Keratinocyte (primary cell): ENCODE results near the gene TDRD6.

Source experiments
- CTCF ChIP-seq, 3 experiments: IDR thresholded peaks in 1 of 3; conservative IDR thresholded peaks in 1 of 3; optimal IDR thresholded peaks in 1 of 3; 2 replicates in 2 of 3; 3 replicates in 1 of 3; pipeline versions ENCODE3 to v1.5.1; 2011; ENCODE audit warnings: low read length in 3 of 3, mild to moderate bottlenecking in 3 of 3, moderate library complexity in 2 of 3, control low read depth in 1 of 3, inconsistent platforms in 1 of 3; ENCODE audit not compliant: insufficient read depth in 2 of 3; ENCODE audit errors: extremely low read depth in 1 of 3
- EZH2 ChIP-seq: IDR thresholded peaks from one replicate; pipeline ENCODE4 v1.6.1; 2012; ENCODE audit warnings: inconsistent platforms, mild to moderate bottlenecking, low read length, moderate library complexity

- TF ChIP-seq CTCF (optimal IDR thresholded peaks at IDR 0.05 in 1 of 3, IDR thresholded peaks at IDR 0.05 in 1 of 3, conservative IDR thresholded peaks at IDR 0.05 in 1 of 3; ENCODE audit: extremely low read depth in 1 of 3, insufficient read depth in 2 of 3, low read length in 3 of 3) = no peak
- no peak for TF ChIP-seq EZH2
Observed at GRCh38 chr6:46719099-46719498, 31.4 kb downstream of the TDRD6 start.
